Astrocyte (in vitro differentiated cells and primary cell): Measurements from ENCODE around the gene MYO1E.

ENCODE experiments used
- CTCF ChIP-seq: IDR thresholded peaks from 2 replicates; pipeline ENCODE4 v1.5.1; 2011; ENCODE audit warnings: low read depth, mild to moderate bottlenecking, inconsistent platforms, low read length, moderate library complexity; ENCODE audit not compliant: insufficient read depth
- EZH2 ChIP-seq: IDR thresholded peaks from 2 replicates; pipeline ENCODE4 v1.6.1; 2012; ENCODE audit warnings: mild to moderate bottlenecking, low read length, inconsistent platforms; ENCODE audit not compliant: insufficient read depth

GRCh38 chr15:59137566-59137965, 235.1 kb downstream of the MYO1E start:
- TF ChIP-seq CTCF (no peak), EZH2 (no peak)
